Omental fat pad (tissue), 3 donors: Measurements from ENCODE around the gene SMIM45.

Experiments used
- ATAC-seq: fragments of 150-250 bp; one replicate; pipeline ENCODE4 v1.9.1; 2016; ENCODE audit warnings: mild to moderate bottlenecking, moderate library complexity; ENCODE audit not compliant: low FRiP score
- DNase-seq: peaks from one replicate; pipeline ENCODE4 v3.0.0-alpha.2; 2019; ENCODE audit warnings: low spot score
- TF ChIP-seq, protein P1 (sequence below), 3 donors: fragments of 450-650 bp; IDR thresholded peaks; one replicate each; pipeline ENCODE4 v1.5.1; 2016 to 2017; ENCODE audit warnings: antibody characterized with exemption in 3 of 3, mild to moderate bottlenecking in 3 of 3, moderate library complexity in 2 of 3

SMIM45 gene

DNA sequence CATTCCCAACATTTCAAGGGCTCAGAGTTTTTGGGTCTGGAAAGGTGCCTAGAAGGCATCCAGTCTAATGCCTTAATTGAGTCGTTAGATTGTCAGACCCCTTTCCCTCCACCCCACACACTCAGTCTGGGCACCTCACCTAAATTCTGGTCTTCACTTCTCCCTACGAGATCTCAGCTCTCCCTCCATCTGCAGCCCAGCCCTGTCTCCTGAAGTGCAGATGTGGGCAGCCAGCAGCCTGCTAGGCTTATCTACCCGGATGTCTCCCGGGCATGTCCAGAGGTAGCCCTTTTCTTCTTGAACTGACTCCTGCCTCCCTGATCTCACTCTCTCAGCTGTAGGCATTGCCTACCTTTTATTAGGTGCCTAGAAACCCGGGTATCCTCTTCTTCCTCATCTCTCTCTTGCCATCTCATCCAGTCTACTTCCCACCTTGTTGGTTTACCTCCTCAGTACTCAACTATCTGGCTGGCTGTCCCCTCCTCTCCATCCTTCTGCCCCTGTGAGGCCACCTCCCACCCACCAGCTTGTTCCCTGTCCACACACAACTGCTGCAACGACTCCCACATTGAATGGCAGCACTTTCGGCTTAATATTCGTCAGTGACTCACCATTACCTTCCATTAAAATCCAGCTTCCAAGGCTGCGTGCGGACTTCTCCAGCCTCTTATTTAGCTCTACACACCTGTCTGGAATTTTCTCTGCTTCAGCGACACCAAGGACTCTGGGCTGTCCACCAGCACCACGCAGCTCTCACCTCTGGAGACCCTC is 23.5 kb downstream of the SMIM45 start:
- TF ChIP-seq, protein P1, sequence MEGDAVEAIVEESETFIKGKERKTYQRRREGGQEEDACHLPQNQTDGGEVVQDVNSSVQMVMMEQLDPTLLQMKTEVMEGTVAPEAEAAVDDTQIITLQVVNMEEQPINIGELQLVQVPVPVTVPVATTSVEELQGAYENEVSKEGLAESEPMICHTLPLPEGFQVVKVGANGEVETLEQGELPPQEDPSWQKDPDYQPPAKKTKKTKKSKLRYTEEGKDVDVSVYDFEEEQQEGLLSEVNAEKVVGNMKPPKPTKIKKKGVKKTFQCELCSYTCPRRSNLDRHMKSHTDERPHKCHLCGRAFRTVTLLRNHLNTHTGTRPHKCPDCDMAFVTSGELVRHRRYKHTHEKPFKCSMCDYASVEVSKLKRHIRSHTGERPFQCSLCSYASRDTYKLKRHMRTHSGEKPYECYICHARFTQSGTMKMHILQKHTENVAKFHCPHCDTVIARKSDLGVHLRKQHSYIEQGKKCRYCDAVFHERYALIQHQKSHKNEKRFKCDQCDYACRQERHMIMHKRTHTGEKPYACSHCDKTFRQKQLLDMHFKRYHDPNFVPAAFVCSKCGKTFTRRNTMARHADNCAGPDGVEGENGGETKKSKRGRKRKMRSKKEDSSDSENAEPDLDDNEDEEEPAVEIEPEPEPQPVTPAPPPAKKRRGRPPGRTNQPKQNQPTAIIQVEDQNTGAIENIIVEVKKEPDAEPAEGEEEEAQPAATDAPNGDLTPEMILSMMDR (IDR thresholded peaks at IDR 0.05), result no peak
- no peak for DNase-seq
- ATAC-seq, result no peak

DNA sequence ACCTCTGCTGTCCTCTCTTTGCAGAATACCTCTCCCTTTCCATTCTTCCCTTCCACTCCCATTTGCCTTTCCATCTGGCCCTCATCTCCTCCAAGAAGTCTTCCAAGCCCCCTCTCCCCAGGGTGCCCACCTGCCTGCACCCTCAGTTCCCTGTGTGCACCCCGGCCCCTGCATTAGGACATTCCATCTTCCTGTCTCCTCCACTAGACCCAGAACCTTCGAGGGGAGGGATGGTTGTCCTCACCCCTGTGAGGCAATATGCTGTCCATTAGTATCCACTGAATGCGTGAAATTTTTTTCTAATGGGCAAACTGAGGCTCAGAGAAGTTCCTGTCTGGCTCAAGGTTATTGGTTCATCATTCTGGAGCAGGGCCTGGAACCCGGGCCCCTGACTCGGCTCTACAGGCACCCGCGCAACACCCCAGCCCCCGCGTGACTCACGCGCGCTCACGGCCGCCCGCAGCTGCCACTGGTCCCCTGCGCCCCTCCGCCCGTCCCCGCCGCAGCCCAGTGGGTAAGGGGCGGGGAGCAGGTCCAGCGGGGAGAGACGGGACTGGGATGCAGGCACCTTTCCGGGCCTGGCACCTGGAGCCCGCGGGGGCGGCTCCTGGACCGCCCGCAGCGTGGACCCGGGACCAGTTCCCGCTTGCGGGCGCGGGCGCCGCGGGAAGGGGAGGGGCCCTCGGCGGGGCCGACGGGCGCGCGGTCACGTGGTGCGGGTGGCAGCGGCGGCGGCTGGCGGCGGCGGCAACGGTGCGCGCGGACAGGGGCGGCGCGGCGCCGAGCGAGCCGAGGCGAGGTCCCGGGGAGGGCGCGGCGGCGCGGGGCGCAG is 24.3 kb downstream of the SMIM45 start:
- DNase-seq, result no peak
- ATAC-seq, result peak; percentile 58

DNA sequence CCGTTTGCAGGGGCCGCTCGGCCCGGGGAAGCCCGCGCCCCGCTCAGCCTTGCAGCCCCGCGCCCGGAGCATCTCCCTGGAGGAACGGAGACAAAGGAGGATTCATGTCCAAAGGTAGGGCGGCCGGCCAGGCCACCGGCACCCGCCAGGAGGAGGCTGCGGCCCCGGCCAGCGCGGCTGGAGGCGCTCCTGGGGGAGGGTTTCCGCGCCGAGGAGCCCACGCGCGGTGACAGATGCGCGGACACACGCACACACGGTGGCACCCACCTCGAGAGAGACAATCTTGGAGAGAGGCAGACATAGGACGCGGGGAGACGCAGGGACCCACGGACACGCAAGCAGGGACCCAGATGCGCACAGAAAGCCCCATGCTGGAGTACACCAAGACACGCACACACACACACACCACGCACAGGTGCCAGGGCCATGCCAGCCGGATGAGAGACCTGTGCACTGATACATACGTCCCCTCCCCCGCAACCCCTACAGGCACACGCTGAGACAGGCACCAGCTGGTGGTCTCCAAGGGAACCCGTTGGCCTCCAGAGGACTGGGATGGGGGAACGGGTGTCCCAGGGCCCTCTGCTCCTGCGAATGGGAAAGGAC is 25.1 kb downstream of the SMIM45 start:
- TF ChIP-seq, protein P1 (IDR thresholded peaks at IDR 0.05), result no peak
- ATAC-seq (peak; percentile 28), DNase-seq (no peak)

More for the DNA sequence above, 24.3 kb downstream of the SMIM45 start:
- TF ChIP-seq, protein P1 (IDR thresholded peaks at IDR 0.05), result no peak

DNA sequence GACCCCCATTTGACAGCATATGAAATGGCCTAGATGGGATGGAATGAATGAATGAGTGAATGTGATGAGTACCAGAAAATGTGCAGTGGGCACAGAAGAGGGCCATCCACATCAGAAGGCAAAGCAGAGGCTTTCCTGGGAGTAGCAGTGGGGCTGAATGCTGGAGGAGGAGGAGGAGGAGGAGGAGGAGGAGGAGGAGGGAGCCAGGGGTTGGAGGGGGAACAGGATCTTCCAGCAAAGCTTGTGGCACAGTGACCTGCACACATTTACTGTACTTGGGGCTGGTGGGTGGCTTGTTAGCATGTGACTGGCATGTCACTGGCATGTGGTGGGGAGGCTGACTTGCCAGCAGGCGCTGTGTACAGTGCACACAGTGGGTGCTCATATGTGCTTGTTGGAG is 26.8 kb downstream of the SMIM45 start:
- ATAC-seq (no peak), DNase-seq (no peak)
- TF ChIP-seq, protein P1 (IDR thresholded peaks at IDR 0.05), result no peak

DNA sequence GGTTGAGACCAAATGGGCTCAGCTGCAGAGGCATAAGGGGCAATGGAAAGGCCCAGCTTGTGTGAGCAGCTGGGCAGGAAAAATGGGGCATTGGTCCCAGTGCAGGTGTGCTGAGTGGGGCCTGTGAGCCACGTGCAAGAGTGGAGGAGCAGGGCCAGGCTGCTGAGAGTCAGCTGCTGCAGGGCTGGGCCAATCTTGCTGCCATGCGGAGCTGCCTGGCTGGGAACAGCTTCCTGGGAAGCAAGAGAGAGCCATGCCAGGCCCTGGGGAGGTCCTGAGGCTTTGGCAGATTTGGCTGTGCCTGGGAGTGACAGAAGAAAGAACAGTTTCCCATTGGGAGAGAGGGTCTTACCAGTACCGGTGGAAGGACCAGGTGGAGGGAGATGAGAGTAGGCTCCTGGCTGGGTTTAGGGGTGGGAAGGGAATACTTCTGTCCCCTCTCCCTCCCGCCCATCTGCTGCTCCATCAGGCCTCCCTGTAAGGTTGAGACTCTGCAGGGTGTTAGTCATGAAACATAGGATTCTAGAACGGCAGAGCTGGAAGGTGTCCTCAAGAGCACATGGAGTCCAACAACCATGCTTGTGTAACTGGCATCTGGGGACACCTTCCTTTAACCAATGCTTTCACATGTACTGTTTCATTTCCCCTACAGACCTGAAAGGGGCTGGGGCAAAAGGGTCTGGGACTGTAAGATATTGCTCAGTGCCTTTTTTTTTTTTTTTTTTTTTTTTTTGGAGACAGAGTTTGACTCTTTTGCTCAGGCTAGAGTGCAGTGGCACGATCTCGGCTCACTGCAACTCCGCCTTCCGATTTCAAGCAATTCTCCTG is 27.7 kb downstream of the SMIM45 start:
- ATAC-seq, result no peak
- TF ChIP-seq, protein P1 (IDR thresholded peaks at IDR 0.05), result no peak
- no peak for DNase-seq

DNA sequence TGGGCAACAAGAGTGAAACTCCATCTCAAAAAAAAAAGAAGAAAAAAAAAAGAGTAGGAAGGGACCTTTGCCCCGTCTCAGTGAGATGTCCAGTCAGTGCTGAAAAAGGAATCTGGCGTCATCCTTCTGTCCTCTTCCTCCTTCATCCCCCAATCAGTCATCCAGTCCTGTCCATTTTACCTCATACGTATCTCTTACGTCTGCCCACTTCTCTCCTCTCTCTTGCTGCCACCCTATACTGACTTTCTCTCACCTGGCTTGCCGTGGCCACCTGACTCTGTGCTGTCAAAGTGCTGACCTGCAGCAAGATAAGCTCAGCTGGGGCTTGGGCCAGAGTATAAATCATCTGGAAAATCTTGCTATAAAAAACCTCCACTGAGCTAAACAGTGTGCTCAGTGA is 30.9 kb downstream of the SMIM45 start:
- DNase-seq, result no peak
- ATAC-seq, result no peak
- TF ChIP-seq, protein P1 (IDR thresholded peaks at IDR 0.05), result no peak
